ENCODE measurements around the gene CSNK1G3. TPM values are rescaled to one million over a fixed set of nuclear protein-coding genes. Genes with fewer than 3 reads are reported as not detected.

Gene CSNK1G3
- total RNA-seq, 1 donor from 2014 or later = 39.0 TPM

DNA sequence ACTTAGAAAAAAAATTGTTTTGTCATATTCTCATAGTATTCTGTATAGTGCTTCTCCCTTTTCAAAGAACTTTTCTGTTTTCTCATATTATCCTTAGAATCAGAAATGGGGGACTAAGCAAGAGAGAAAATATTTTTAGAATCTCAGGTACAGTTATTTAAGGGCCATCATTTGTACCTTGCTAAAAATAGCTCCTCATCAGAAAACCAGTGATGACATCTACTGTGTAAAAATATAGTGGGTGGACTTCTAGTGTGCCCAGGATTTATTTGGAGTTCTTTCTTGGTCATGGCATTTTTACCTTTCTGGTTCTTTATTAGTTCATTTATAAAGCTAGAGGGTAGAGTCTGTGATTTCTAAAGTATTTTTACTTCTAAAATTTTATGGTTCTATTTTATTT is 82.5 kb downstream of the CSNK1G3 start:
- no peak for DNase-seq (ENCODE audit: extremely low spot score, unreplicated experiment)
- Mint-ChIP-seq H3K9me3 (ENCODE audit: unreplicated experiment) (no peaks in the 10 kb centered on the region), H3K36me3 (ENCODE audit: unreplicated experiment) (peaks cover 45% of the 10 kb centered on the region), H3K4me3 (ENCODE audit: unreplicated experiment) (no peak overlapping the region), H3K27me3 (ENCODE audit: unreplicated experiment) (no peaks in the 10 kb centered on the region), H3K4me1 (ENCODE audit: unreplicated experiment) (peaks cover 8% of the 10 kb centered on the region), H3K27ac (ENCODE audit: unreplicated experiment) (no peak overlapping the region)
- TF ChIP-seq, protein P1, sequence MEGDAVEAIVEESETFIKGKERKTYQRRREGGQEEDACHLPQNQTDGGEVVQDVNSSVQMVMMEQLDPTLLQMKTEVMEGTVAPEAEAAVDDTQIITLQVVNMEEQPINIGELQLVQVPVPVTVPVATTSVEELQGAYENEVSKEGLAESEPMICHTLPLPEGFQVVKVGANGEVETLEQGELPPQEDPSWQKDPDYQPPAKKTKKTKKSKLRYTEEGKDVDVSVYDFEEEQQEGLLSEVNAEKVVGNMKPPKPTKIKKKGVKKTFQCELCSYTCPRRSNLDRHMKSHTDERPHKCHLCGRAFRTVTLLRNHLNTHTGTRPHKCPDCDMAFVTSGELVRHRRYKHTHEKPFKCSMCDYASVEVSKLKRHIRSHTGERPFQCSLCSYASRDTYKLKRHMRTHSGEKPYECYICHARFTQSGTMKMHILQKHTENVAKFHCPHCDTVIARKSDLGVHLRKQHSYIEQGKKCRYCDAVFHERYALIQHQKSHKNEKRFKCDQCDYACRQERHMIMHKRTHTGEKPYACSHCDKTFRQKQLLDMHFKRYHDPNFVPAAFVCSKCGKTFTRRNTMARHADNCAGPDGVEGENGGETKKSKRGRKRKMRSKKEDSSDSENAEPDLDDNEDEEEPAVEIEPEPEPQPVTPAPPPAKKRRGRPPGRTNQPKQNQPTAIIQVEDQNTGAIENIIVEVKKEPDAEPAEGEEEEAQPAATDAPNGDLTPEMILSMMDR (IDR thresholded peaks at IDR 0.05) = no peak

DNA sequence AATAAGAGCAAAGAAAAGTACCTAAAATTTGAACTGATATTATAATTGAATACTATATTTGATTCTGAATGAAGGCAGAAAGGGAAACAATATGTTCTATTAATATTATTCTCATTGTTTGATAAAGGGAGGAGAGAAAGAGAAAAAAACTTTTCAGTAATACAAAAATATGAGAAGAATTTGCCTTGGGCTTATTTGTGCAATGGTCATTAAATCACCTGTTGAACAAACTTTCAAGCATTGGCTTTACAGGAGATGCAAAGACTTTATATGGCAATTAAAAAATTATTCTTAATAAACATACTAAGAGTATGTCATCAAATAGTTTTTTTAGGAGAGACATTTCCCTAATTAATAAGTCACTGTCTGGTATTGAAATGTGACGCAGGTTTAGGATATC is 85.0 kb downstream of the CSNK1G3 start:
- Mint-ChIP-seq H3K9me3 (ENCODE audit: unreplicated experiment) (no peaks in the 10 kb centered on the region), H3K27ac (ENCODE audit: unreplicated experiment) (no peak overlapping the region), H3K4me1 (ENCODE audit: unreplicated experiment) (peaks cover 8% of the 10 kb centered on the region), H3K27me3 (ENCODE audit: unreplicated experiment) (no peaks in the 10 kb centered on the region), H3K4me3 (ENCODE audit: unreplicated experiment) (no peak overlapping the region), H3K36me3 (ENCODE audit: unreplicated experiment) (peaks cover 41% of the 10 kb centered on the region)
- TF ChIP-seq, protein P1 (IDR thresholded peaks at IDR 0.05) = no peak
- no peak for DNase-seq (ENCODE audit: extremely low spot score, unreplicated experiment)

DNA sequence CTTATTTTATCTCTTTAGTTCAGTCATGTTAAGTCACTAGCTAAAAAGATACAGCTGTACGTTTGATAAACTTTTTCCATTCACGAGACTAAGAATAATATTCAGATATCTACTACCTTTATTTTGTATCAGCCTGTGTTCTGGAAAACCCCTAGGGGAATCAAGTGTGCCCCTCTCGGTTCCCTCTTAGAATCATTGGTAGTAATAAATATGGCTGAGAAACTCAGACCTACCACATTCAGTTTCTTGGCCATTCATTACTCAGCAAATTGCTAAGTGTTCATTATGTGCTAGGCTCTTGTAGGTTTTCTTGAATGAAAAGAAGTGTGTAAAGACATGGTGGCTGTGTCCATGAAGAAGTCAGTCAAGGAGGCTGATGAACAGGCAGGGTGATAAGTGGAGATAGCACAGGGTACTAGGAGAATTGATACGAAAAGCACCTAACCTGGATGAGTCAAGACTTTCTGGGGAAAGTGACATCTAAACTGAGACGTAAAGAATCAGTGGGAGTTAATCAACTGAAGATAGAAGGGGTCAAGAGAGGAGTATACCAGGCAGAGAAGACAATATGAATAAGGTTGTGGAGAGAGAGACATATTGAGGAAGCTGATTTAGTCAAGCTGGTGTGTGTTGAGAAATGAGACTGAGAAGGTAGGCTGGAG is 86.2 kb downstream of the CSNK1G3 start:
- no peaks in the 10 kb centered on the region for H3K27me3 Mint-ChIP-seq (ENCODE audit: unreplicated experiment)
- no peak overlapping the region for H3K4me3 Mint-ChIP-seq (ENCODE audit: unreplicated experiment)
- no peak overlapping the region for H3K27ac Mint-ChIP-seq (ENCODE audit: unreplicated experiment)
- H3K36me3 Mint-ChIP-seq (ENCODE audit: unreplicated experiment) = peaks cover 41% of the 10 kb centered on the region
- DNase-seq (ENCODE audit: extremely low spot score, unreplicated experiment) = no peak
- TF ChIP-seq, protein P1 (IDR thresholded peaks at IDR 0.05) = no peak
- H3K9me3 Mint-ChIP-seq (ENCODE audit: unreplicated experiment) = no peaks in the 10 kb centered on the region
- H3K4me1 Mint-ChIP-seq (ENCODE audit: unreplicated experiment) = peaks cover 8% of the 10 kb centered on the region

DNA sequence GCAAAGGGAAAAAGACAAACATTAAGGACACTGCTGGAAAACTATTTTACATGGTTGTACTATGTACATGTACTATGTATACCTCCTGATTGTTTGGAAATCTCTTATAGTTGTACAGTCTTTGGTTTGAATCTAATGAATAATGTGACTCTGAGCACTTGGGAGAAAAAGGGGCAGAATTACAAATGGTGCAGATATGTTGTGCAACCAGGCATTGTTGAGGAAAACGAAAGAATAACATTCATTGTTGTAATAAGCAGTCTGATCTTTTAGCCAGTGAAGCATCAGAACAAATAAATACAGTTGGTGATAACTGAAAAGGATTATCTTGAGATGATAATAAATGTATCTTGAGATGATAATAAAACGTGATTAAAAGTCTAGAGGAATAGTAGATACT is 87.2 kb downstream of the CSNK1G3 start:
- no peaks in the 10 kb centered on the region for H3K9me3 Mint-ChIP-seq (ENCODE audit: unreplicated experiment)
- TF ChIP-seq, protein P1 (IDR thresholded peaks at IDR 0.05) = no peak
- H3K4me3 Mint-ChIP-seq (ENCODE audit: unreplicated experiment) = no peak overlapping the region
- H3K27me3 Mint-ChIP-seq (ENCODE audit: unreplicated experiment) = no peaks in the 10 kb centered on the region
- H3K36me3 Mint-ChIP-seq (ENCODE audit: unreplicated experiment) = peaks cover 37% of the 10 kb centered on the region
- DNase-seq (ENCODE audit: extremely low spot score, unreplicated experiment) = no peak
- no peak overlapping the region for H3K27ac Mint-ChIP-seq (ENCODE audit: unreplicated experiment)
- H3K4me1 Mint-ChIP-seq (ENCODE audit: unreplicated experiment) = peaks cover 8% of the 10 kb centered on the region

DNA sequence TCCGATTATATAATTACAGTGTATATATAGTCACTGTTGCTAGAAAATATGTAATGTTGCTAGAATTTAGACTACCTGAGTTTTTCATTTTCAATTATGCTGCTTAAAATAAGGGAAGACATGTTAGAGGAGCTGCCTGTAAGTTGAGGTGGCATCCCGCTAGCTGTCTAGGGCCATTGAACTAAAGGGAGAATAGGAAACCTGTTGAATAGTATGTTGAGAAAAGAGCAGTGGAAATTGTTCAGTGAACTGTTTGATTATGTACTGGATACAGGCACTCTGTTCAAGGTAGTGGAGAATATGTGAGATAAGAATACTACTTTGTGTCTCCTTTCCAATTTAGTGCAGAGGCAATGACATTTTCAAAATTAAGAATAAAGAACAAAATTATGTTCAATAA is 89.6 kb downstream of the CSNK1G3 start:
- Mint-ChIP-seq H3K27ac (ENCODE audit: unreplicated experiment) (no peak overlapping the region), H3K27me3 (ENCODE audit: unreplicated experiment) (no peaks in the 10 kb centered on the region), H3K4me1 (ENCODE audit: unreplicated experiment) (peaks cover 8% of the 10 kb centered on the region), H3K9me3 (ENCODE audit: unreplicated experiment) (no peaks in the 10 kb centered on the region), H3K4me3 (ENCODE audit: unreplicated experiment) (no peak overlapping the region), H3K36me3 (ENCODE audit: unreplicated experiment) (peaks cover 26% of the 10 kb centered on the region)
- no peak for DNase-seq (ENCODE audit: extremely low spot score, unreplicated experiment)
- TF ChIP-seq, protein P1 (IDR thresholded peaks at IDR 0.05) = no peak
